Breast epithelium (tissue), 4 donors: ENCODE measurements around the gene ZSWIM6. TPM values are rescaled to one million over a fixed set of nuclear protein-coding genes. Genes with fewer than 3 reads are reported as not detected.

Source experiments
- DNase-seq, 2 donors: peaks; one replicate each; pipeline ENCODE4 v3.0.0-alpha.2; 2019; ENCODE audit warnings: low spot score in 2 of 2
- H3K27ac ChIP-seq, 2 donors: fragments of 200-600 bp; sonication (generic) in 1 of 2; one replicate each; pipeline ENCODE4 v1.5.1; 2016 to 2019; ENCODE audit warnings: mild to moderate bottlenecking in 1 of 2
- H3K27me3 ChIP-seq, 2 donors: fragments of 200-600 bp; sonication (generic) in 1 of 2; one replicate each; pipeline versions ENCODE4 v1.5.1 to v1.6.0; 2017 to 2019; ENCODE audit warnings: control low read depth in 1 of 2, mild to moderate bottlenecking in 1 of 2
- H3K36me3 ChIP-seq: fragments of 200-600 bp; one replicate; pipeline ENCODE4 v1.5.1; 2019
- H3K4me1 ChIP-seq, 2 donors: fragments of 200-600 bp; sonication (generic); one replicate each; pipeline ENCODE4 v1.5.1; 2016 to 2019; ENCODE audit warnings: control low read depth in 1 of 2
- H3K4me3 ChIP-seq, 3 donors: fragments of 200-600 bp; sonication (generic); 1 replicate in 2 of 3; 2 replicates in 1 of 3; pipeline ENCODE4 v1.5.1; 2016 to 2019; ENCODE audit warnings: mild to moderate bottlenecking in 3 of 3, moderate library complexity in 2 of 3
- H3K9me3 ChIP-seq, 2 donors: fragments of 200-600 bp; sonication (generic) in 1 of 2; one replicate each; pipeline ENCODE4 v1.5.1; 2016 to 2019; ENCODE audit warnings: control low read depth in 1 of 2
- CTCF ChIP-seq, 3 donors: fragments of 450-650 bp; IDR thresholded peaks; one replicate each; pipeline ENCODE4 v1.5.1; 2016 to 2017; ENCODE audit warnings: antibody characterized with exemption in 3 of 3, mild to moderate bottlenecking in 3 of 3, moderate library complexity in 3 of 3
- POLR2A ChIP-seq: fragments of 450-650 bp; IDR thresholded peaks from one replicate; pipeline ENCODE4 v1.6.1; 2016; ENCODE audit warnings: antibody characterized with exemption, mild to moderate bottlenecking, moderate library complexity
- POLR2AphosphoS5 ChIP-seq, 3 donors: sonication (generic); formaldehyde crosslinking; IDR thresholded peaks; one replicate each; pipeline ENCODE4 v1.6.1; 2017; ENCODE audit warnings: antibody characterized with exemption in 3 of 3
- intact Hi-C: fragments of 100-400 bp; cut with DNase I; formaldehyde crosslinking; loops from one replicate; pipeline ENCODE4 v1.15.1; 2023; ENCODE audit warnings: low total_unique reads
- total RNA-seq, 3 donors: library from RNA; depleted of rRNA; stranded (reverse); fragments of >200 nt; gene quantifications; one replicate each; pipeline ENCODE4 v1.1.0, GENCODE V29; 2016

The ZSWIM6 gene
- total RNA-seq, 3 donors from 2014 or later, result 10.2 to 16.8 (median 11.2) TPM

DNA sequence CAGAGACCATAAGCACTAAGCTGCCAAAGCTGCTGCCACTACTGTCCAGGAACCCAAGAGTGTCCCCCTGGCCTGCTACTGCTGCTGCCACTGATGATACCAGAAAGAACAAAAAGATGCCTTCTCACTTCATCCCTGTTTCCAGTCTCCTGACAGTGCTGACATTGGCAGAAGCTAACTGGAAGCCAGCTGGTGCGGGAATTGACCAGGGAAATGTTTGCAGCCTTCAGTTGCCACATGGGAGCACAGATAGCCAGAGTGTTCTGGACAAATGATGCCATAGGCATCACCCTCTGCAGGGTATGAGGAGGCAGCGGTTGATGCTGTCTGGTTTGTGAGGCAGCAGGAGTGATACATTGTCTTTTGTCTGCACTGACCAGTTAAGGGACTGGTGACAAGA, 258.4 kb downstream of the ZSWIM6 start:
- Histone ChIP-seq H3K4me1 (no peaks in the 10 kb centered on the region), H3K36me3 (no peaks in the 10 kb centered on the region), H3K4me3 (no peak overlapping the region), H3K27me3 (no peaks in the 10 kb centered on the region), H3K9me3 (no peaks in the 10 kb centered on the region), H3K27ac (no peak overlapping the region)
- intact Hi-C loops, result no loop called here
- TF ChIP-seq POLR2A, result no peak
- TF ChIP-seq POLR2AphosphoS5 (IDR thresholded peaks at IDR 0.05), result no peak
- no peak for TF ChIP-seq CTCF (IDR thresholded peaks at IDR 0.05)
- no peak for DNase-seq

GRCh38 chr5:61591859-61592258, 259.8 kb downstream of the ZSWIM6 start:
- Histone ChIP-seq H3K4me1 (no peaks in the 10 kb centered on the region), H3K36me3 (no peaks in the 10 kb centered on the region), H3K9me3 (no peaks in the 10 kb centered on the region), H3K27ac (no peak overlapping the region), H3K27me3 (no peaks in the 10 kb centered on the region), H3K4me3 (no peak overlapping the region)
- intact Hi-C loops, result no loop called here
- DNase-seq, result no peak
- TF ChIP-seq POLR2A (no peak), CTCF (IDR thresholded peaks at IDR 0.05) (no peak), POLR2AphosphoS5 (IDR thresholded peaks at IDR 0.05) (no peak)

DNA sequence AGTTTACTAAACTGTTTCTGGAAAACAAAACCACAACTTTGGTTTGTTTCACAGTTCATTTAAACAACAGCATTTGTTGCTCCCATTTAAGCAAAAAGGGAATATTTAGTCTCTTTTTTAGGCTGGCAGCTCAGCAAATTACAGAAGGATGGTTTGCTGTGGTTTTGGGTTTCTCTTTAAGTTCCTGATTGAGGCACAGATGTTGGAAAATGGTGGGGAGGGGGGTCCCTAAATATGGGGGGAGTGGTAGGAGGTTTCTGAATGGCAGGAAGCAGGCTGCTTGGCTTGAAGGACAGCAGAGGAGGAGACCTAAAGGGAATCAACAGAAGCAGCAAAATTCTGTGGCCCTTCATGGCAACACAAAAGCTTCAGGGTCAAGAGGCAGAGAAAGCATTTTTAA, 263.4 kb downstream of the ZSWIM6 start:
- H3K9me3 ChIP-seq, result no peaks in the 10 kb centered on the region
- TF ChIP-seq POLR2AphosphoS5 (IDR thresholded peaks at IDR 0.05) (no peak), CTCF (IDR thresholded peaks at IDR 0.05) (no peak), POLR2A (no peak)
- no peaks in the 10 kb centered on the region for H3K27me3 ChIP-seq
- no peaks in the 10 kb centered on the region for H3K36me3 ChIP-seq
- no peak overlapping the region for H3K27ac ChIP-seq
- DNase-seq, result no peak
- H3K4me1 ChIP-seq, result no peaks in the 10 kb centered on the region
- no peak overlapping the region for H3K4me3 ChIP-seq
- intact Hi-C loops, result no loop called here

Other genes with a start within 250 kb of the ZSWIM6 start
- 10 to 100 TPM; 31.4 to 34.0 (median 31.8) TPM for gene SMIM15, start 169.8 kb upstream of the ZSWIM6 start, total RNA-seq